ENCODE measurements around the gene AHR. TPM values are rescaled to one million over a fixed set of nuclear protein-coding genes. Genes with fewer than 3 reads are reported as not detected.

The AHR gene
- total RNA-seq, 1 donor from 2014 or later, result 12.1 TPM

DNA sequence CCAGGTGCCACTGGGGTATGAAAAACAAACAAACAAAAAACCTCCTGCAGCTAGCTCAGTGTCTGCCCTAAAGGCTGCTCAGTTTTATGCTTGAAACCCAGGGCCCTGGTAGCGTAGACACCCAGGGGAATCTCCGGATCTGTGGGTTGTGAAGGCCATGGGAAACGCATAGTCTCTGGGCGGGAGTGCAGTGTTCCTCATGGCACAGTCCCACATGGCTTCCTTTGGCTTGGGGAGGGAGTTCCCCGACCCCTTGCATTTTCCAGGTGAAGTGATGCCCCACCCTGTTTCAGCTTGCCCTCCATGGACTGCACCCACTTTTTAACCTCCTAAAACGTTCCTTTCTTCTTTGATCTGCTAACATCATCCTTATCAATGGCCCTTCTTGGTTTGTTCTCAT lies 56.0 kb downstream of the AHR start:
- TF ChIP-seq, protein P1, sequence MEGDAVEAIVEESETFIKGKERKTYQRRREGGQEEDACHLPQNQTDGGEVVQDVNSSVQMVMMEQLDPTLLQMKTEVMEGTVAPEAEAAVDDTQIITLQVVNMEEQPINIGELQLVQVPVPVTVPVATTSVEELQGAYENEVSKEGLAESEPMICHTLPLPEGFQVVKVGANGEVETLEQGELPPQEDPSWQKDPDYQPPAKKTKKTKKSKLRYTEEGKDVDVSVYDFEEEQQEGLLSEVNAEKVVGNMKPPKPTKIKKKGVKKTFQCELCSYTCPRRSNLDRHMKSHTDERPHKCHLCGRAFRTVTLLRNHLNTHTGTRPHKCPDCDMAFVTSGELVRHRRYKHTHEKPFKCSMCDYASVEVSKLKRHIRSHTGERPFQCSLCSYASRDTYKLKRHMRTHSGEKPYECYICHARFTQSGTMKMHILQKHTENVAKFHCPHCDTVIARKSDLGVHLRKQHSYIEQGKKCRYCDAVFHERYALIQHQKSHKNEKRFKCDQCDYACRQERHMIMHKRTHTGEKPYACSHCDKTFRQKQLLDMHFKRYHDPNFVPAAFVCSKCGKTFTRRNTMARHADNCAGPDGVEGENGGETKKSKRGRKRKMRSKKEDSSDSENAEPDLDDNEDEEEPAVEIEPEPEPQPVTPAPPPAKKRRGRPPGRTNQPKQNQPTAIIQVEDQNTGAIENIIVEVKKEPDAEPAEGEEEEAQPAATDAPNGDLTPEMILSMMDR (conservative IDR thresholded peaks at IDR 0.05), result no peak
- H3K36me3 Mint-ChIP-seq (ENCODE audit: low read depth), result peaks cover 30% of the 10 kb centered on the region
- peaks cover 23% of the 10 kb centered on the region for H3K9me3 Mint-ChIP-seq
- H3K4me3 Mint-ChIP-seq, result no peak overlapping the region
- no peaks in the 10 kb centered on the region for H3K4me1 Mint-ChIP-seq
- H3K27ac Mint-ChIP-seq (ENCODE audit: unreplicated experiment), result no peak overlapping the region
- H3K27me3 Mint-ChIP-seq (ENCODE audit: low read depth), result no peaks in the 10 kb centered on the region
- DNase-seq (ENCODE audit: low read depth, low spot score), result no peak

DNA sequence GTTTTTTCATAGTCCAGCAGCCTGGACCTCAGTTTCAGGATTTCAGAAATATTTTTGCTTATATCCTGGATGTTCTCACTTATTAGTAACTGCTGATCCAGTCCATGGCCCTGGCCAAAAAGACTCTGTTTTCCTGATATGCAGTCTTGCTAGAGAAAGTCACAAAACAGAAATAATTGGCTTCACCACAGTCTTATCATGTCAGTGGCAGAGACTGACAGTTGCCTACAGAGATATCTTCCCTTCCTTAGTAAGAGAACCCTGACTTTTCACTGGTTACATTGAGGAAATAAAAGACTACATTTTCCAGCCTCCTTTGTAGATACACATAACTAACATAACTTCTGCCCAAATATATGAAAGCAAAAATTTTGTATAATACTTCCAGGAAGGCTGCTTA lies 56.6 kb downstream of the AHR start:
- H3K36me3 Mint-ChIP-seq (ENCODE audit: low read depth), result peaks cover 25% of the 10 kb centered on the region
- H3K27ac Mint-ChIP-seq (ENCODE audit: unreplicated experiment), result no peak overlapping the region
- TF ChIP-seq, protein P1 (conservative IDR thresholded peaks at IDR 0.05), result no peak
- H3K9me3 Mint-ChIP-seq, result peaks cover 21% of the 10 kb centered on the region
- no peaks in the 10 kb centered on the region for H3K4me1 Mint-ChIP-seq
- H3K27me3 Mint-ChIP-seq (ENCODE audit: low read depth), result no peaks in the 10 kb centered on the region
- DNase-seq (ENCODE audit: low read depth, low spot score), result no peak
- no peak overlapping the region for H3K4me3 Mint-ChIP-seq

DNA sequence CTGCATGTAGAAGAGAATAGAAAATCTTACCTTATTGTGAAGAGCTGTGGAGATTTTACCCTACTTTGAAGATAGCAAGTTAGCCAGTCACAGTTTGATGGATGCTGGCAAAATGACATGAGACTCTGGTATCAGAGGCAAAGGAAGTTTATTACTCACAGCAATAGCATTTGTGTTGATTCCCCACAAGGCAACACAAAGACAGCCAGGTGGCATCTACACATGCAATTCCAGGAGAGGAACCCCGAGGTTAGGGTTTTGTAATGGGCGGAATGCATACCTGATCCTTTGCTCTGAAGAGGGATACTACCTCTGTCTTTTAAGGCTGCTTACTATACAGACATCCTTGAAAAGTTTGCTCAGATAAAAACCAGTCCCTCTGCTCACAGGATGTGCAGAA lies 59.5 kb downstream of the AHR start:
- H3K27me3 Mint-ChIP-seq (ENCODE audit: low read depth), result no peaks in the 10 kb centered on the region
- no peak for DNase-seq (ENCODE audit: low read depth, low spot score)

DNA sequence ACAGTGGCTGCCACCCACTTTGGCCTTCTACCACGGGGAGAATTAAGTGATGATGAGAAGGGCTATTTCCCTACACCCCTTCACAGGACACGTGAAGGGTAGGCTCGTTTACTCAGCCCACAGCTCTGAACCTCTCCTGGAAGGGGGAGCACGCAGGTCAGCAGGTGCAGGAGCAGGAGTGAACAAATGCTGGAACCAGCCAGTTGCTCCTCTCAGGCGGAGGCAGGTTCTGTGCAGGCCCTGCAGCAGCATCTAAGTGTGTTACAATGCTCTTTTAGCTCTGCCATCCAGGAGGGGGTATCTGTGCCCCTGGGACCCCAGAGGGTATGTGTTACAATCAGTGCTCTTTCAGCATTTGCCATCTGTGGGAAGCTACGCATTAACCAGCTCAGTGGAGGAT lies 61.2 kb downstream of the AHR start:
- Mint-ChIP-seq H3K4me3 (no peak overlapping the region), H3K9me3 (peaks cover 14% of the 10 kb centered on the region), H3K27ac (ENCODE audit: unreplicated experiment) (peak overlapping the region; percentile 50), H3K36me3 (ENCODE audit: low read depth) (peaks cover 5% of the 10 kb centered on the region), H3K27me3 (ENCODE audit: low read depth) (no peaks in the 10 kb centered on the region), H3K4me1 (no peaks in the 10 kb centered on the region)
- no peak for DNase-seq (ENCODE audit: low read depth, low spot score)
- TF ChIP-seq, protein P1 (conservative IDR thresholded peaks at IDR 0.05), result no peak

More for the DNA sequence above, 59.5 kb downstream of the AHR start:
- H3K27ac Mint-ChIP-seq (ENCODE audit: unreplicated experiment), result no peak overlapping the region
- TF ChIP-seq, protein P1 (conservative IDR thresholded peaks at IDR 0.05), result no peak
- H3K4me1 Mint-ChIP-seq, result no peaks in the 10 kb centered on the region
- H3K4me3 Mint-ChIP-seq, result no peak overlapping the region
- peaks cover 17% of the 10 kb centered on the region for H3K9me3 Mint-ChIP-seq
- H3K36me3 Mint-ChIP-seq (ENCODE audit: low read depth), result peaks cover 8% of the 10 kb centered on the region

DNA sequence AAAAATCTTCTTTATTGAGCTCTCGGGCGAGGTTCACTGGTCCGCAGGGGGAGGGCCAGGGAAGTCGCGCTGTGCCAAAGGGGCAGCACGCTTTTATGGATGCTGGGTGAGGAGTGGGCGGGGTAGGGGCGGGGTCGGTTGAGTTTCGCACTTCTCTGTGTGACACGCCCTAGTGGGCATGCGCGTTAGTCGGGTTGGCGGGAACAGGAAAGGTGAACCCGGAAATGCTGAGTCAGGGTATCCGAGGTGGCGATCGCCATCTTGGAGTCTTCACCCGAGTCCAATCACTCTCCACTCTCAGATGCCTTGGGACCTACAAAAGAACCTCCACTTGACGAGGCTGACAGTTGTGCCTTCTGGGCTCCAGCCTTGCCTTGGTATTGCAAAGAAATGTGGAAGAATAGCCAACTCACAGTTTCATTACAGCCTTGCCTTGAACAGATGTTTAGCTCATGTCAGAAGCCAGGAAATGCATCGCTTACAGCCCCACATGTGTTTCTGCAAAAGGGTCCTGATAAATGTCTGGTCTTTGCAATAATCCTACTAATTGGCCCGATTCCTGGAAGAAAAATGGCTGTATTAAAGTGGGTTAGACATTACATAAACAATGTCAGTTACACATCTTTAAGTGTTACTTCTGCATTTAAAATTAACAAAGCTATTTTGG lies 64.1 kb downstream of the AHR start:
- H3K36me3 Mint-ChIP-seq (ENCODE audit: low read depth), result peaks cover 3% of the 10 kb centered on the region
- no peak overlapping the region for H3K27ac Mint-ChIP-seq (ENCODE audit: unreplicated experiment)
- no peaks in the 10 kb centered on the region for H3K4me1 Mint-ChIP-seq
- no peaks in the 10 kb centered on the region for H3K27me3 Mint-ChIP-seq (ENCODE audit: low read depth)
- TF ChIP-seq, protein P1 (conservative IDR thresholded peaks at IDR 0.05), result no peak
- no peak for DNase-seq (ENCODE audit: low read depth, low spot score)
- H3K9me3 Mint-ChIP-seq, result peaks cover 10% of the 10 kb centered on the region
- no peak overlapping the region for H3K4me3 Mint-ChIP-seq
